Measurements from ENCODE around the gene LETM1. TPM values are rescaled to one million over a fixed set of nuclear protein-coding genes. Genes with fewer than 3 reads are reported as not detected.

The LETM1 gene
- total RNA-seq, 1 experiment from 2014 or later, result 86.3 TPM

DNA sequence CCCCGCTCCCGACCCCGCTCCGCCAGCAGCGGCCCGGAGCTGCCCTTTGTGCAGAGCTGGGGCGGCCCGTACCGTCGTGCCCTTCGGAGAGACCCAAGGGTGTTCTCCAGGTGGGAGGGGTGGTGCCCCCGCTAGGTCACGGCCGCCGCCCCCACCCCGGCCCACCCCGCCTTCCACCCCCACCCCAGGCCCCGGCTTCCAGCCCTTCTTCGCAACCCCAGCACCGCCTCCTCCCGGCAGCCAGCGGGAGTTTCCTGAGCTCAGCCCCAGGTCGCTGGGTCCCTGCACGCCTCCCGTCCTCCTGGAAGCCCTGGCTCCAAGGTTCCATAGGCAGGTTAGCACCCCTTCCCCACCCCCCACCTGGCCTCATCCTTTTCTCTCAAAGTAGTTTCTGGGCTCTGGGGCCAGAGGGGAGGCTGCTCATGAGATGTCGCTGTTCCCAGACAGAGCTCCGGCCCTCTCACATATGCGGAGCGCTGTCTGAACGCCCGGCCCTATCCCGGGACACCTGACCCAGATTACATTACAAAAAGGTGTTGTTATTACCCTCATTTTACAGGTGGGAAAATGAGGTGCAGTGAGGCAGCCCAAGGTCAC, 88.1 kb downstream of the LETM1 start:
- no TSS peak for BruUV-seq (replicated peaks)
- no peak overlapping the region for H3K27ac ChIP-seq (ENCODE audit: low read length)
- ChIA-PET POLR2A (ENCODE audit: unreplicated experiment) (no interaction called here), CTCF (interaction anchor here (0.6 to 1.0 kb wide), 3 partner anchors 22 to 181 kb away, joined by 5 to 9 read pairs (median 6); no protein-coding TSS in a partner anchor)
- H3K27me3 ChIP-seq (ENCODE audit: low read length), result no peaks in the 10 kb centered on the region
- H3K4me2 ChIP-seq (ENCODE audit: low read length), result no peak overlapping the region
- no peak overlapping the region for H3K4me3 ChIP-seq (ENCODE audit: low read length)
- no peaks in the 10 kb centered on the region for H3K4me1 ChIP-seq (ENCODE audit: insufficient read depth, low read length)
- intact Hi-C loops (cut with micrococcal nuclease), result no loop called here
- H3K9ac ChIP-seq (ENCODE audit: low read length), result no peak overlapping the region
- H3K9me2 ChIP-seq (replicated peaks; ENCODE audit: low read length), result no peaks in the 10 kb centered on the region
- no peak for DNase-seq
- no peak overlapping the region for H2AFZ ChIP-seq (ENCODE audit: low read length)
- H3K79me2 ChIP-seq (ENCODE audit: low read length), result no peaks in the 10 kb centered on the region
- TF ChIP-seq EZH2phosphoT487 (IDR thresholded peaks at IDR 0.05; ENCODE audit: borderline replicate concordance, low read length), result no peak
- TF ChIP-seq EZH2 (IDR thresholded peaks at IDR 0.05; ENCODE audit: low read length, unreplicated experiment), result no peak
- TF ChIP-seq, protein P1, sequence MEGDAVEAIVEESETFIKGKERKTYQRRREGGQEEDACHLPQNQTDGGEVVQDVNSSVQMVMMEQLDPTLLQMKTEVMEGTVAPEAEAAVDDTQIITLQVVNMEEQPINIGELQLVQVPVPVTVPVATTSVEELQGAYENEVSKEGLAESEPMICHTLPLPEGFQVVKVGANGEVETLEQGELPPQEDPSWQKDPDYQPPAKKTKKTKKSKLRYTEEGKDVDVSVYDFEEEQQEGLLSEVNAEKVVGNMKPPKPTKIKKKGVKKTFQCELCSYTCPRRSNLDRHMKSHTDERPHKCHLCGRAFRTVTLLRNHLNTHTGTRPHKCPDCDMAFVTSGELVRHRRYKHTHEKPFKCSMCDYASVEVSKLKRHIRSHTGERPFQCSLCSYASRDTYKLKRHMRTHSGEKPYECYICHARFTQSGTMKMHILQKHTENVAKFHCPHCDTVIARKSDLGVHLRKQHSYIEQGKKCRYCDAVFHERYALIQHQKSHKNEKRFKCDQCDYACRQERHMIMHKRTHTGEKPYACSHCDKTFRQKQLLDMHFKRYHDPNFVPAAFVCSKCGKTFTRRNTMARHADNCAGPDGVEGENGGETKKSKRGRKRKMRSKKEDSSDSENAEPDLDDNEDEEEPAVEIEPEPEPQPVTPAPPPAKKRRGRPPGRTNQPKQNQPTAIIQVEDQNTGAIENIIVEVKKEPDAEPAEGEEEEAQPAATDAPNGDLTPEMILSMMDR (conservative IDR thresholded peaks at IDR 0.05; ENCODE audit: low read depth, low read length), result no peak
- H4K20me1 ChIP-seq (ENCODE audit: low read length), result no peaks in the 10 kb centered on the region
- no peaks in the 10 kb centered on the region for H3K36me3 ChIP-seq (ENCODE audit: low read depth, low read length)
- H3F3A ChIP-seq (ENCODE audit: low read length, unreplicated experiment), result no peaks in the 10 kb centered on the region
- no peaks in the 10 kb centered on the region for H3K9me3 ChIP-seq (ENCODE audit: low read length)
- ATAC-seq, result peak; percentile 48

DNA sequence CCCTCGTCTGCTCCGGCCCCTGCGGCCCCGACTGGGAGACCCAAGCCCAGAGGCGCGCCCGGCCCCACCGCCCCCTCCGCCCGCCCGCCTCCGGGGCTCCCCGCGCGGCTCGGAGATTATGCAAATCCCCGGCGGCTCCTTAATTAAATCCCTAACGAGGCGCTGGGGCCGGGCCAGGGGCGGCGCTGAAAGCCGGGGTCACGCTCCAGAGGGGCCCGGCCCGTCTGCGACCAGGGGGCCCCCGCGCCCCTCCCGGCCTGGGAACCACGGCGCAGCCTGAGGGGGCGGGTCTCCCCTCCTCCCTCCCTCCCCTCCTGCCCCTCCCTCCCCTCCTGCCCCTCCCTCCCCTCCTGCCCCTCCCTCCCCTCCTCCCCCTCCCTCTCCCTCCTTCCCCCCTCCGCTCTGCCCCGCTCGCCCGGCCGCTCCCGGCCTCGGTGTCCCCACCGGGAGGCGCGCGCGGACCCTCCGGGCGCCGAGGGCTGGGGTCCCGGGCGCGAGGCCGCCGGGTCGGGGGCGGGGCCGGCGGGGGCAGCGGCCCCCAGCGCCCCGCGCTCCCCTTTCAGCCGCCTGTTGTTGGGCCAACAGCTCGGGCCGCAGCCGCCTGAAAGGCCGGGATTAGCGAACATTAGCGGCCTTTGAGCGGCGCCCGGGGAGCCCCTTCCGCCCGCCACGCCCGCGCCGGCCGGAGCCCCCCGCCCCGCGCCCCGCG, 88.7 kb downstream of the LETM1 start:
- no peaks in the 10 kb centered on the region for H3K79me2 ChIP-seq (ENCODE audit: low read length)
- H4K20me1 ChIP-seq (ENCODE audit: low read length), result no peaks in the 10 kb centered on the region
- H3K27me3 ChIP-seq (ENCODE audit: low read length), result no peaks in the 10 kb centered on the region
- H2AFZ ChIP-seq (ENCODE audit: low read length), result no peak overlapping the region
- H3K36me3 ChIP-seq (ENCODE audit: low read depth, low read length), result no peaks in the 10 kb centered on the region
- ChIA-PET POLR2A (ENCODE audit: unreplicated experiment) (no interaction called here), CTCF (interaction anchor here (1.0 kb wide), 1 partner anchor 22 kb away, joined by 9 read pairs; no protein-coding TSS in a partner anchor)
- 0 out of 2 replicates have a peak, but pooled peaks have one; percentile 4 for ATAC-seq
- H3K4me2 ChIP-seq (ENCODE audit: low read length), result no peak overlapping the region
- H3F3A ChIP-seq (ENCODE audit: low read length, unreplicated experiment), result no peaks in the 10 kb centered on the region
- H3K9me2 ChIP-seq (replicated peaks; ENCODE audit: low read length), result no peaks in the 10 kb centered on the region
- H3K4me3 ChIP-seq (ENCODE audit: low read length), result no peak overlapping the region
- H3K9ac ChIP-seq (ENCODE audit: low read length), result no peak overlapping the region
- no peak for DNase-seq
- H3K27ac ChIP-seq (ENCODE audit: low read length), result no peak overlapping the region
- TF ChIP-seq EZH2phosphoT487 (IDR thresholded peaks at IDR 0.05; ENCODE audit: borderline replicate concordance, low read length), result no peak
- TF ChIP-seq, protein P1 (conservative IDR thresholded peaks at IDR 0.05; ENCODE audit: low read depth, low read length), result no peak
- TF ChIP-seq EZH2 (IDR thresholded peaks at IDR 0.05; ENCODE audit: low read length, unreplicated experiment), result no peak
- H3K4me1 ChIP-seq (ENCODE audit: insufficient read depth, low read length), result no peaks in the 10 kb centered on the region
- BruUV-seq (replicated peaks), result no TSS peak
- intact Hi-C loops (cut with micrococcal nuclease), result no loop called here
- no peaks in the 10 kb centered on the region for H3K9me3 ChIP-seq (ENCODE audit: low read length)
